ENCODE results near the gene ZHX3.
A peak's percentile ranks its signal among the peaks of the same experiment; 100 is the strongest.

The ZHX3 gene

DNA sequence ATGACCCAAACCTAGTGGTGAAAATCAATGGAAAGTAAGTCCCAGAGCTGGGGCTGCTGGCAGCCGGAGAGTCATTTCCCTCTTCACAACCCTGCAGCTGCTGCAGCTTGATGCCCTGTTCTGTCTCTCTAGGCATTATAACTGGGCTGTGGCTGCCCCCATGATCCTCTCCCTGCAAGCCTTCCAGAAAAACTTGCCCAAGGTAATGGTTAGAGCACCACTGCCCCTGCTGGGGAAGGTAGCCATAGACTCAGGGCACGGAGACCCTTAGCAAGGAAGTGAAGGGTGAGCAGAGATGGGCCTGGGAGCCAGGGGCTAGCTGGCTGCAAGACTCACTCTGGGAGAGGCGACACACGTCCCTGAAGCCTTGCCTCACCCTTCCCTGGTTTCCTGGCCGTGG is 35.1 kb upstream of the ZHX3 start:
- no peak for DNase-seq

DNA sequence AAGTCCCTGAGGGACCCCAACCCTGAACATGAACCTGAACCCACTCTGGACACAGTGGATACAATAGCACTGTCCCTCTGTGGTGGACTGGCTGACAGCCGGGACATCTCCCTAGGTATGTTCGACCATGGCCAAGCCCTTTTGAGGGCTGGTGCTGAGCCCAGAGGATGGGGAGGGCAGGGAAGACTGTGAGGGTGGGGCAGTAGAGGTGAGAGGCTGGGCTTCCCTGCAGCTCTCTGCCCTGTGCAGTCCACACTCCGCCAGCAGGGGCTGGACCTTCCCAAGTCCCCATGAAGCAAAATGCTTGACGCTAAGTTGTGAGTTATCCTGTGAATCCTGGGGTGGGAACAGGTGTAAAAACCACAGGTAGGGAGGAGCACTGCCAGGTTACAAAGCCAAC is 34.6 kb upstream of the ZHX3 start:
- no peak for DNase-seq

DNA sequence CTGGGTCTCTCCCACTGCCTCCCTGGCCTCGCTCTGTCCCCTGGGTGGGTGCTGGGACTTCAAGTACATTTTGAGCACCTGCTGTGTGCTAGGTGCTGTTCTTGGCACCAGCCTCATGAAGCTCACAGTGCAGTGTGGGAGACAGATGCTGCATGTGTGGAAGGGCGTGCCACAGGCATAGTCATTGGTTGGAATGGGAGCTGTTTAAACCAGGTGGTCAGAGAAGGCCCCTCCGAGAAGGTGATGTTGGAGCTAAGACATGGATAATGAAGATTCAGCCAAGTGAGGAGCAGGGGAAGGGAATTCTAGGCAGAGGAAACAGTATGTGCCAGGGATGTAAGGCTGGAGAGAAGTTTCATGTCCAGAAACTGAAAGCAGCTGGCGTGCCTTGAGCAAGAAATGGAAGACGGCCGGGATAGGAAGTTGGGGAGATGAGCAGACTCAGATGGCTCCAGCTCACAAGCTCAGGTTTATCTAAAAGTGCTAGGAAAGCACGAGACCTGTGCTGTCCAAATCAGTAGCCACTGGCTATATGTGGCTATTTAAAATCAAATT is 33.0 kb upstream of the ZHX3 start:
- no peak for DNase-seq

DNA sequence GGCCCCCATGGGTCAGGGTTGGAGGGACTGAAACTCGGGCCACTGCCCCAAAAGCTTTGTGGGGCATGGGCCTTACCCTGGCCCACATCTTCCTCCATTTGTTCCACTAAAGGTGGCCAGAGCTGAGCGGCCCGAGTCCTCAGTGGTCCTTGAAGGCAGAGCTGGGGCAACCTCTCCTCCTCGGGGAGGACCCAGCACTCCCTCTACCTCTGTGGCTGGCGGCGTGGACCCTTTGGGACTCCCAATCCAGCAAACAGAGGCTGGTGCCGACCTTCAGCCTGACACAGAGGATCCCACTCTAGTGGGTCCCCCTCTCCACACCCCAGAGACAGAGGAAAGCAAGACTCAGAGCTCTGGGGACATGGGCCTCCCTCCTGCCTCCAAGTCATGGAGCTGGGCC is 32.4 kb upstream of the ZHX3 start:
- no peak for DNase-seq

DNA sequence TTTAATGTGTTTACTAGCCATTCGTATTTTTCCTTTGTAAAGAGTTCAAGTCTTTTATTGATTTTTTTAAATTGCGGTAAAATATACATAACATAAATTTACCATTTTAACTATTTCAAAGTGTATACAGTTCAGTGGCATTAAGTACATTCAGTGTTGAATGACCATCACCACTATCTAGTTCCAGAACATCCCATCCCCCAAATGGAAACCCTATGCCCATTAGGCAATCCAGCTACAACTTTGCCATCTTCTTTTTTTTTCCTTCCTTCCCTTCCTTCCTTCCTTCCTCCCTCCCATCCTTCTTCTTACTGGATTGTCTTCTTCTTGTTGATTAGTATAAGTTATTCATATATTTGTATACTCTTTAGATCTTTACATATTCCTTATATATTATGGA is 31.7 kb upstream of the ZHX3 start:
- DNase-seq, result no peak

DNA sequence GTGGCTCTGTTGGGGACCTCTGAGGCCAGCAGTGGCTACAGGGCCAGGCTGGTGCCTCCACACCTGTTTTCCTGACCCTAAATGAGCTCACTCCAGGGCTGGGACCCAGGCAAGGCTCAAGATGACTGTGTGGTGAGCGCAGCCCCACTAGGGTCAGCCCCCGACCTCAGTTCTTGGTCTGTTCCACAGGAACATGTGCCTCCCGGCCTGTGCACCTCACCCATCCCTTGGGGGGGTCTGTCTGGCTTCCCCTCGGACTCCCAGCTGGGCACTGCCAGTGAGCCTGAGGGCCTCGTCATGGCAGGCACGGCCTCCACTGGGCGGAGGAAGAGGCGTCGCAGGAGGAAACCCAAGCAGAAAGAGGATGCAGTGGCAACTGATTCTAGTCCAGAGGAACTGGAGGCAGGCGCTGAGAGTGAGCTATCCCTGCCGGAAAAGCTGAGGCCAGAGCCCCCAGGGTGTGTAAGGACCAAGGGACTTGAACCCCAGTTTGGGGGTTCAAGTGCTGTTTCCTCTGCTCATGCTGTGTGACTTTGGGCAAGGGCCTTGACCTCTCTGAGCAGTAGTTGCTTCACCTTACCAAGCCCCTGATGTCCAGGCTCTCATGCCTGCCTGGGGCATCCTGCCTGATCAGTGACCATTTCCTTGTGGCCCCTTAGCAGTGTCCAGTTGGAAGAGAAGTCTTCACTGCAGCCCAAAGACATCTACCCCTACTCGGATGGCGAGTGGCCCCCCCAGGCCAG is 31.1 kb upstream of the ZHX3 start:
- no peak for DNase-seq

DNA sequence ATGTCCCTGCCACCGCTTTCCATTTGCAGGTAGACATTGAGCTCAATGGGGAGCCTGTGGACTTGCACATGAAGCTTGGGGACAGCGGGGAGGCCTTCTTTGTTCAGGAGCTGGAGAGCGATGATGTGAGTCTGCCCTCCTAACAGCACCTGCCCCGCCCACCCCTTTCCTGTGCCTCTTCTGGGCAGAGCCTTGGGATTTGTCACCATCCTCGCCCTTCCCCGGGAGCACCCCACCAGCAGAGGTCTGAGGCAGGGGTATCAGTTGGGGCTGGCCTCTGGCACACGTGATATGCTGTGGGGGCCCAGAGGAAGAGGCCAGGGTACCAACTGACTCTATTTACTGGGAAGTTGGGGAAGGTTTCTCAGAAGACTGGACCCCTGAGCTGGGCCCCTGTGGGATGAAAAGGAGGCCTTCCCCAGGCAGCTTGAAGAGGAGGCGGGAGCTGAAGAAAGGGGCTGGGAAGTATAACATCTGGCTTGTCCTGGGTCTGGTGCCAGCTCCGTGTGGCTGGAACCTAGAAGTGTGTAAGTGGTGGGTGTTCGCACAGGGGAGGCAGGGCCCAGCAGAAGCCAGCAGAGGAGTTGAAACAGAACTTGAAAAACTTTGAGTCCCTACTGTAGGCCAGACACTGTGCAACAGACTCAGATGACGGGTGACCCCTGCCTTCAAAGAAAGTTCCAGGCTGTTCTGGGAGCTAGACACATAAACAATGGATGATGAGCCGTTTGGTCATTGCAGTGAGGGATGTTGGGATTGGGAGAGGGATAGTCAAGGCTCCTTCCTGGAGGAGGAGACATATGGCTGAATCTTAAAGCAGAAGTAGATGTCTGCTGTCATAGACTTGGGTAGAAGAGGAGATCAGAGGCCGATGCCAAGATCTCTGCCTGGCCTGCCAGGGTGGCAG is 30.2 kb upstream of the ZHX3 start:
- DNase-seq, result no peak

DNA sequence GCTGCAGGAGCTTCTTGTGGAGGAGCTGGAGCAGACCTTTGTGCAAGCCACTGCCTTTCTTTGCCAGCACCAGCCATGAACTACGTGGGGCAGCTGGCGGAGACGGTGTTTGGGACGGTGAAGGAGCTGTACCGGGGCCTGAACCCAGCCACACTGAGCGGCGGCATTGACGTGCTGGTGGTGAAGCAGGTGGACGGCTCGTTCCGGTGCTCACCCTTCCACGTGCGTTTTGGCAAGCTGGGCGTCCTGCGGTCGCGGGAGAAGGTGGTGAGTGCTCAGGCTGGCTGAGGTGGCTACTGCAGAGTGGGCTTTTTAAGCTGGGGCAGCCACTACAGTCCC is 28.2 kb upstream of the ZHX3 start:
- DNase-seq, result no peak

DNA sequence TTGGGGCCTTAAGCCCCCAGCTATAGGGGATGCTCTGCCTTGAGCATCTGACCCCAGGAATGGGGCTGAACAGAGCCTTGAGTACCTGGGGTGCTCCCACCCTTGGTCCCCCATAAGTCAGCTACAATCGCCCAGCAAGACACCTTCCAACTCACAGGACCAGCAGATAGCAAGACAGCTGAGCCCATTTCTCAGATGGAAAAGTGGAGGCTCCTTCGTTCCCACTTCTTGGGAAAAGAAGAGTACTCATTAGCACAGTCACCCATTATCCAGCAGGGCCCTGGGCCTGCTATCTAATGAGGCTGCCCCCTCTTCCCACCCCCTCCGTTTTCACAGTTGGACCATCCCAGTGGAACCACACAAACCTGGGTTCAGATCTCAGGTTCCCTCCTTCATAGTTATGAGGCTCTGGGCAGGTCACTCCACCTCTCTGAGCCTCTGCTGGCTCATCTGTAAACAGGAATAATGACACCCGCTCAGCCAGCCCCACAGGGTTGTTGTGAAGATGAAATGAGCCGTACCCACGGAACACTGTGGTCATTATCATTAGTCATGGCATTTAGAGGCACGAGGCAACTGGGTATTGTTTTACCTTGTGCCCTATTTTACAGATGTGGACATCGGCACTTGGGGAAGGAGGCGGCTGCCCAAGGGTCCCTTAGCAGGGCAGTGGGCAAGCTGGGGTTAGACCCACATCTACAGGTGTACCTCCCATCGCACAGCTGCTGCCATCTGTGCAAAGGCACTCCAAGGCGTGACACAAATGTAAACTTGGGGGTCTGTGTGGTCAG is 27.6 kb upstream of the ZHX3 start:
- DNase-seq, result no peak

DNA sequence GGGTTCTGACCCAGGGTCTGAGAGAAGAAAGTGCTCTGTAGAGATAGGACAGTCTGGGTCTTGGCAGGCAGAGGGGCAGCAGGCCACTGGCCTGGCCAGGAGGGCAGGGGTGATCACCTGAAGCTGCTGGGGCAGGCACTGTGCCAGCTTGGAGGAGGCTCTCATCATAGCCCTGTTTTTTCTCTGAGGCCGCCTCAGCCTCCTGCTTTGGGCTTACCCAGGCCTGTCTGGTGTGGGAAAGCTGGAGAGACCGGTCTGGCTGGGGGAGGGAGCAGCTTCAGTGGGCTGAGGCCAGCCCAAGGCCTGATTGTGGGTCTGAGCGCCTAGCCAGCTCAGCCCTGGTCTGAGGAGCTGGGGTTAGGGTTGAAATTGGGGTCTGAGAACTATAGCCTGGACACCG is 26.9 kb upstream of the ZHX3 start:
- no peak for DNase-seq

DNA sequence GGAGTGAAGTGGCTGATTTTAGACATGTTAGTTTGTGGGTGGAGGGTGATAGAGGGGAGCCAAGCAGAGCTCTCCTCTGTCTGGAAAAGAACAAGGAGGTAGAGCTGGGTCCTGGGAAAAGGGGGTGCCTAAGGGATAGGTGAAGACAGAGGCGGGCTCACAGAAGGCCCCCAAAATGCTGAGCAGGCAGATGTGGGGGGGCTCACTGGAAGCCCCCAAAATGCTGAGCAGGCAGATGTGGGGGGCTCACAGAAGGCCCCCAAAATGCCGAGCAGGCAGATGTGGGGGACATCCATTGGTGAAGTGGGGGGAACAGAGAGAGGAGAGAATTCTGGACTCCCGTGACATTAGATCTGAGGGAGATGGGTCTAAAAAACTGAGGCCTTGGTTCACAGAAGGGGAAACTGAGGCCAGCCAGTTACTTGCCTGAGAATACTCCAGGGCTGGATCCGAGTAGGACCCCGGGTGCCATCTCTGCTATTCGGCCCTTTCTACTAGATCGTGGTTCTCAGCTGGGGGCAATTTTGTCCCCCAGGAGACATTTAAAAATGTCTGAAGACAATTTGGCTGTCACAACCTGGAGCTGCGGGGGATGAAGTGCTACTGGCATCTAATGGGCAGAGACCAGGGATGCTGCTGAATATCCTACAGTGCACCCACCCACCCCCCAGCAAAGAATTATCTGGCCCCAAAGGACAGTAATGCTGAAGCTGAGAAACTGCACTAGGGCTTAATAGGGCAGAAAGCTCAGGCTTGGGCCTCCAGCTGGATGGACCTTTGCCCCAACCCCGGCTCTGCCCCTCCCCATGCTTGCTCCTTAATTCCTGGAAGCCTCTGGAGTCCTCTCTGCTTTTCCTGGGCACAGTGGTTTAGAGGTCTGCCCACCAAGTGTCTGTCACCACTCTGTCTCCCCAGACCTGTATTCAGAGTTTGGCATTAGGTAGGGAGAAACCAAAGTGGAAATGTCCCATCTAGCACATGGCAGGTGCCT is 25.2 kb upstream of the ZHX3 start:
- DNase-seq, result no peak

DNA sequence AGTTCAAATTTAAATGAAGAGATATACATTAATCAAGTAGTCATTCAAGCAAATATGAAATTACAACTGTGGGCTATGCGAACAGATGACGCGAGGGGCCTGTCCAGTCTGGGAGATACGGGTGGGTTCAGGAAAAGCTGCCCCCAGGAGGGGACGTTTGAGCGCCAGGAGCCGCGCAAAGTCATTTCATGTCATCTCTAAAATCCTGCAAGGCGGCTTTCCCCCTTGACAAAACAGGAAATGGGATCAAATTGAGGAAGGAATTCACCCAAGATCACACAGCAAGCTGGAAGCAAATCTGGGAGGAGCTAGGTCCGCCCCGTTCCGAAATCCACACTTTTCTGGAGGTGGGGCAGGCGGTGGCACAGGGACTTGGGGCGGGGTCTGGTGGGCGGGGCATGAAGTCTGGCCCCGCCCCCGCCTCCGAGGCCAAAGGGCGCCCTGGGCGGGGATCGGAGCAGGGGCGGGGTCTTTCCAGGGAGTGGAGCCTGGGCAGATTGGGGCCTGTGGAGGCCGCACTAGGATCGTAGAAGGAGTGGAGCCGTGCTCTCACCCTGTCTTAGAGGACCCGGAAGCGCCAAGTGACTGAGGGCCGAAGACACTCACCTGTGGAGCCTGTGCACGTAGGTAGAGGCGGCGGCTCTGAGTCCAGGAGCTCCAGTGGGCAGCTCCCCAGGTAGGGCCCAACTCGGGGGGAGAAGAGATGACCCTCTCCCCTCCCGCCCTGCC is 23.0 kb upstream of the ZHX3 start, which contains the start of gene LPIN3:
Gene LPIN3, plus strand, starts transcription at position 495 of the 729 bp plus-strand sequence. CDS start 4,983 bp downstream, outside the sequence.
- peak; percentile 67 for DNase-seq

DNA sequence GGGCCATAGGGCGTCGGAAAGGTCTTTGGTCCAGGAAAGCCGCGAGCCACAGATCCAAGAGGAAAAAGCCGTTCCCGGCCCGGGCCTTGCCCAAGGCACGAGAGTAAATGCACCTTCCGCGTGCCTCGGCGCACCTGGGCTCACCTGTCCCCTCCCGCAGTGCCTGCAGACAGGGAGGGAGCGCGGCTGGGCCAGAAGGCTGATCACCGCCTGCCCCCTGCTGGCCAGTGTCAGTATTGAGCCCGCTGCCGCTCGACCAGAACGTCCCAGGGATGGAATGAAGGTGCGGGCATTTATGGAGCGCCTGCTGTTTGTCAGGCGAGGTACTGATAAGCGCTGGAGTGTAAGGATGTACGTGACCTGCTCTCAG is 22.4 kb upstream of the ZHX3 start:
- DNase-seq, result peak; percentile 58

DNA sequence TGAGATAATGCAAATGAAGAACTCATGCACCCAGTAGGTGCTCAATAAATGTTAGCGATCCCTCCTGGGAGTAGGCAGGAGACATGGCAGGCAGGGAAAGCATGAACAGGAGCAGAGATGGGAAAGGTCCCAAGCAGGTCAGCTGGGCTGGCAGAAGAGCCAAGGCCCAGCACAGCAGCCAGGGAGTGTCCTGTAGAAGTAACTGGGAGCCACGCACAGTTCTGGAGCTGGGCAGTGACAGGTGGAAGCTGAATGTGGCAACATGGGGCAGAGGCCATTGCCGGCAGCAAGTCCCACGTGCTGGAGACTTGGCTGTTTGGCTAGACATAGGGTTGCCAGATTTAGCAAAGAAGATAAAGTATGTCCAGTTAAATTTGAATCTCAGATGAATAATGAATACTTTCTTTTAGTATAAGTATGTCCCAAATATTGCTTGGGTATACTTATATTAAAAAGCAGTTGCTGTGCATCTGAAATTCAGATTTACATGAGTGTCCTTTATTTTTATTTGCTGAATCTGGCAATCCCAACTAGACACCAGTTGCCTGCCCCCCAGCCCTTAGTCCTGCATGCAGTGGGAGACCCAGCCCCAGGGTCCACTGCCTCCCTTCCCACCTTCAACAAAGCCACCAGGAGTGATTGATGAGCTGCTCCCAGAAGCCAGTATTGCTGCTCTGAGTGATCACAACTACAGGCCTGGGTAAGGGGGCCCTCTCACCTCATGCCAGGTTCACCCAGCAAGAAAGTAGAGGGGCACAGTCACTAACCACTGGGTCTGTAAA is 19.4 kb upstream of the ZHX3 start:
- DNase-seq, result no peak

DNA sequence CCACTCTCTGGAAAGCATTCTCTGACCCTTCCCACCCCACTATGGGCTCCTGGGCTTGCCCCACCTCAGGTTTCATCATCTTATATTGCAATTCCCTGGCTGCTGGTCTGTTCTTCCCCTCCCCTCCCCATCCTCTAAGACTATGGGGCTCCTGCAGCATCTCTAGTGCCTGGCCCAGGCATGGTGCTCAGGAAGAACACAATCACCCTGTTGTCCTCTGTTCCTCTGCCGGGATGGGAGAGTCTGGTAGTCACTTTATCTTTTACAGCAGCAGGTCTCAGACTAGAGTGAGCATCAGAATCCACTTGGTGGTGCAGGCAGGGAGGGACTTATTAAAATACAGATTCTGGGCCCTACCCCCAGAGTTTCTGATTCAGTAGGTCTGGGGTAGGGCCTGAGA is 18.1 kb upstream of the ZHX3 start:
- no peak for DNase-seq

DNA sequence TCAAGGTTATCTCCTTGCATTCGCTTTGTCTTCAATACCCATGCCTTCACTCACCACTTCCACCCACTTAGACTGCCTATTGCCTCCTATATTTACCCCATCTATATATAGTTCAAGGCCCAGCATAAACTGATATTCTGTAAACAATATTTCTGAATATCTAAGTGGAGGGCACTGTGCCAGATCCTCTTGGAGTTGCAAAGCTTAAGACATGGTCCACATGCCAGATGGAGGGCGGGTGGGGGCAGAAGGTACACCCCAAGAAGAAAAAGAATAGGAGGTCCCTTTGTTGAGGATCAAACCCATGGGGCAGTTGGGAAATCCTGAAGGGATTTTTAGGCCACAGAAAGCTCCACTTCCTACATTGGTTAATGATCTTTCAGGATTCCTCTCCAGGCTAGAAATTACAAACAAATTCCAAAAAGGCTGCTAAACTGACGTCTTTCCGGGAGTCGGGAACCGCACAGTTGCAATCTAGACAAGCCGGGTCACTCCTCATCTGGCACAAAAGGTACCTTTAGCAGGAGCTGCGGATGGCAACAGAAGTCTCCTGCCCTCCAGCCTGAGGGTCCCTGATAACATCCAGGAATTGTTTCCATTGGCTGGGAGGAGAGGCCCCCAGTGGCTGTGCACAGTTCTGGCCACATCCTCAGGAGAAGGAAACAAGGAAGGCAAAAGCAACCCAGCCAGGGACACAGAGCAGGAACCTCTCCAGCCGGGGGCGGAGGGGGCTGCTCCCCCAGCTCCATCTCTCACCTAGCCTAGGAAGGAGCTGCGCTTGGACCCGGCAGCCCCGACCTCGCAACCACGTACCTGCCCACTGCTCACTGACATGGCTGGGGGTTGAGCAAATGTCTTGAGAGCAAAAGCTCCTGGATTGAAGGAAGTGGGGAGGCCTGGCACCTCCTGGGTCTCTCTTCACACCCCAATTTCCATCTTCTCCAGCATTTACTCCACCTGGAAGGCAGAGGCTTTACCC is 17.2 kb upstream of the ZHX3 start:
- no peak for DNase-seq

DNA sequence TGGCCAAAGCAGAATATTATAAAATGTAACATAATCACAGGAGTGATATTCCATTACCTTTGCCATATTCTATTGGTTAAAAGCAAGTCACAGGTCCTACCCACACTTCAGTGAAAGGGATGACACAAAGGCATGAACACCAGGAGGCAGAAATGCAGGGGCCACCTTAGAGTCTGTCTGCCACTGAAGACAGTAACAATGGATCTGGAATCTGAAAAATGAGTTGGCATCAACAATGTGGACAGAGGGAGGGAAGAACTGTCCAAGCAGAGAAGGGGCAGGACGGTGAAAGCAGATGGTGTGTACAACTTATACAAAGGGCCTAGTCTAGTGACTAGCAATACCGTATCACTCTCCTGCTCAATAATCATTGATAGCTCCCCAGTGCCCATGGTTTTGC is 16.5 kb upstream of the ZHX3 start:
- DNase-seq, result no peak

DNA sequence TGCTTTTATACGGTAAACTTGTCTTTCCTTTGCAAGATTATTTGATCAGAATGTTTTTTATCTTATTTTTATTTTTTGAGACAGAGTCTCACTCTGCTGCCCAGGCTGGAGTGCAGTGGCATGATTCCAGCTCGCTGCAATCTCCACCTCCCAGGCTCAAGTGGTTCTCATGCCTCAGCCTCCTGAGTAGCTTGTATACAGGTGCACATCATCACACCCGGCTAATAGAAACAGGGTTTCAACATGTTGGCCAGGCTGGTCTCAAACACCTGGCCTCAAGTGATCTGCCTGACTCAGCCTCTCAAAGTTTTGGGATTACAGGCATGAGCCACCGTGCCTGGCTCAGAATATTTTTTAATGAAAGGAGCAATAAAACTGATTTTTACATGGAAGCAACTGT is 14.2 kb upstream of the ZHX3 start:
- no peak for DNase-seq

DNA sequence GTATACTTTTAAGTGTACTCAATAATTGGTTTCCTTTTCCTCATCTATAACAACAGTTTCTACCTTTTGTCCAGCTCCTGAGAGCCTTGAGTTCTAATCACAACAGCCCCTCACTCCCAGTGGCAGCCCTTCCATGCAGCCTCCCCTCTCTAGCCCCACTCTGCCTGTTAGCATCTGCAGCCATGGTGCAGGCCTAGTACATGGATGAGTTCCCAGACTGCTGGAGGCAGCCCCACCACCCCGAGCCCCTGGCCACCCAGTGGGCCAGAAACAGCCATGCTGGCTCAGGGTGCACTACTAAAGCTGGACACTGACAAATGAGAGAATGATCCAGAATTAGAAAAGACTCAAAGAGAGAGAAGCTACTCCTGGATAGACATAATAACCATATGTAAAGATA is 13.4 kb upstream of the ZHX3 start:
- no peak for DNase-seq
